IMR-90 (cell line): ENCODE measurements around the gene STAT1. TPM values are rescaled to one million over a fixed set of nuclear protein-coding genes. Genes with fewer than 3 reads are reported as not detected.

Source experiments
- polyA plus RNA-seq, 3 experiments: library from polyadenylated mRNA; depleted of rRNA; stranded (reverse); fragments of >200 nt; gene quantifications; 2 replicates each; pipeline ENCODE4 v1.2.3, GENCODE V29; 2012; ENCODE audit warnings: low replicate concordance in 1 of 3
- total RNA-seq: library from RNA; depleted of rRNA; stranded (reverse); fragments of >200 nt; gene quantifications from 2 replicates; pipeline ENCODE4 v1.2.3, GENCODE V29; 2012; rRNA removed

Gene STAT1
- total and polyA plus RNA-seq, 2 of the 4 experiments (the other 2 are of a cell fraction), result 43.2 to 67.9 TPM

Other genes with a start within 250 kb of the STAT1 start
- 130 and 279 TPM in 2 replicates for gene GLS, start 133.3 kb downstream of the STAT1 start, total RNA-seq
- gene GLS, start 133.3 kb downstream of the STAT1 start, polyA plus RNA-seq (2012; rRNA removed), result 63.2 and 87.5 TPM in 2 replicates
- 0.28 and 0.36 TPM in 2 replicates for gene STAT4, start 136.8 kb upstream of the STAT1 start, total RNA-seq
- gene STAT4, start 136.8 kb upstream of the STAT1 start, polyA plus RNA-seq (2012; rRNA removed), result 0.47 and 0.48 TPM in 2 replicates
- 116 and 167 TPM in 2 replicates for gene MYO1B, start 231.2 kb upstream of the STAT1 start, total RNA-seq
- gene MYO1B, start 231.2 kb upstream of the STAT1 start, polyA plus RNA-seq (2012; rRNA removed), result 44.3 and 57.2 TPM in 2 replicates